Duodenal mucosa (tissue), 2 donors: Measurements from ENCODE around the gene BBOX1.
"Not testable (repeated sequence)": the region's sequence is repeated elsewhere in the genome, so short reads cannot be mapped to it uniquely, and the experiment has no call there.

ENCODE experiments used
- H3K27ac ChIP-seq: one replicate; pipeline ENCODE4 v1.7.0; 2013; ENCODE audit warnings: low read depth, low read length
- H3K27me3 ChIP-seq, 2 donors: one replicate each; pipeline ENCODE4 v1.7.0; 2013; ENCODE audit warnings: low read length in 2 of 2, control low read depth in 1 of 2; ENCODE audit not compliant: insufficient read depth in 2 of 2, control insufficient read depth in 1 of 2
- H3K36me3 ChIP-seq, 2 donors: one replicate each; pipeline ENCODE4 v1.7.0; 2013; ENCODE audit warnings: low read length in 2 of 2, control low read depth in 1 of 2; ENCODE audit not compliant: insufficient read depth in 2 of 2, control insufficient read depth in 1 of 2
- H3K4me1 ChIP-seq, 2 donors: one replicate each; pipeline ENCODE4 v1.7.0; 2013; ENCODE audit warnings: low read length in 2 of 2, control low read depth in 1 of 2; ENCODE audit not compliant: insufficient read depth in 2 of 2, control insufficient read depth in 1 of 2
- H3K4me3 ChIP-seq, 2 donors: one replicate each; pipeline ENCODE4 v1.7.0; 2013; ENCODE audit warnings: low read length in 2 of 2, low read depth in 1 of 2
- H3K9ac ChIP-seq, 2 donors: one replicate each; pipeline ENCODE4 v1.7.0; 2013; ENCODE audit warnings: low read length in 2 of 2, low read depth in 1 of 2
- H3K9me3 ChIP-seq, 2 donors: one replicate each; pipeline ENCODE4 v1.7.0; 2013; ENCODE audit warnings: low read length in 2 of 2, control low read depth in 1 of 2; ENCODE audit not compliant: control insufficient read depth in 1 of 2

BBOX1 gene

GRCh38 chr11:27119396-27119795, 78.8 kb downstream of the BBOX1 start:
- Histone ChIP-seq H3K9me3 (no peaks in the 10 kb centered on the region), H3K36me3 (no peaks in the 10 kb centered on the region), H3K27ac (no peak overlapping the region), H3K4me1 (no peaks in the 10 kb centered on the region), H3K4me3 (no peak overlapping the region), H3K27me3 (no peaks in the 10 kb centered on the region), H3K9ac (no peak overlapping the region)

GRCh38 chr11:27120211-27120610, 79.6 kb downstream of the BBOX1 start:
- no peak overlapping the region for H3K27ac ChIP-seq
- H3K4me1 ChIP-seq = no peaks in the 10 kb centered on the region
- H3K36me3 ChIP-seq = no peaks in the 10 kb centered on the region
- no peak overlapping the region for H3K9ac ChIP-seq
- H3K9me3 ChIP-seq = no peaks in the 10 kb centered on the region
- no peaks in the 10 kb centered on the region for H3K27me3 ChIP-seq
- H3K4me3 ChIP-seq = no peak overlapping the region

- no peaks in the 10 kb centered on the region for H3K4me1 ChIP-seq
- no peak overlapping the region for H3K27ac ChIP-seq
- H3K36me3 ChIP-seq = no peaks in the 10 kb centered on the region
- H3K4me3 ChIP-seq = no peak overlapping the region
- no peaks in the 10 kb centered on the region for H3K27me3 ChIP-seq
- no peak overlapping the region for H3K9ac ChIP-seq
- H3K9me3 ChIP-seq = no peaks in the 10 kb centered on the region
Observed at GRCh38 chr11:27122001-27122400, 81.4 kb downstream of the BBOX1 start.

- Histone ChIP-seq H3K4me1 (no peaks in the 10 kb centered on the region), H3K9me3 (no peaks in the 10 kb centered on the region), H3K27me3 (no peaks in the 10 kb centered on the region), H3K36me3 (no peaks in the 10 kb centered on the region), H3K27ac (no peak overlapping the region), H3K4me3 (no peak overlapping the region), H3K9ac (no peak overlapping the region)
Observed at GRCh38 chr11:27124514-27125264, 84.1 kb downstream of the BBOX1 start.

GRCh38 chr11:27129686-27130085, 89.1 kb downstream of the BBOX1 start:
- Histone ChIP-seq H3K4me1 (no peaks in the 10 kb centered on the region), H3K27ac (no peak overlapping the region), H3K9ac (no peak overlapping the region), H3K9me3 (no peaks in the 10 kb centered on the region), H3K36me3 (no peaks in the 10 kb centered on the region), H3K27me3 (no peaks in the 10 kb centered on the region), H3K4me3 (no peak overlapping the region)

- no peaks in the 10 kb centered on the region for H3K9me3 ChIP-seq
- no peaks in the 10 kb centered on the region for H3K27me3 ChIP-seq
- H3K4me1 ChIP-seq = no peaks in the 10 kb centered on the region
- no peak overlapping the region for H3K4me3 ChIP-seq
- H3K27ac ChIP-seq = no peak overlapping the region
- no peak overlapping the region for H3K9ac ChIP-seq
- H3K36me3 ChIP-seq = no peaks in the 10 kb centered on the region
Observed at GRCh38 chr11:27130806-27131205, 90.2 kb downstream of the BBOX1 start.

GRCh38 chr11:27135924-27136329, 95.3 kb downstream of the BBOX1 start:
- not testable (repeated sequence) for H3K27me3 ChIP-seq, H3K9me3 ChIP-seq, H3K9ac ChIP-seq, H3K4me1 ChIP-seq, H3K4me3 ChIP-seq, H3K36me3 ChIP-seq, H3K27ac ChIP-seq

GRCh38 chr11:27138716-27139115, 98.1 kb downstream of the BBOX1 start:
- no peak overlapping the region for H3K9ac ChIP-seq
- no peak overlapping the region for H3K4me3 ChIP-seq
- H3K27ac ChIP-seq = no peak overlapping the region
- no peaks in the 10 kb centered on the region for H3K36me3 ChIP-seq
- no peaks in the 10 kb centered on the region for H3K4me1 ChIP-seq
- no peaks in the 10 kb centered on the region for H3K27me3 ChIP-seq
- H3K9me3 ChIP-seq = no peaks in the 10 kb centered on the region

- Histone ChIP-seq H3K27ac (no peak overlapping the region), H3K36me3 (no peaks in the 10 kb centered on the region), H3K9me3 (no peaks in the 10 kb centered on the region), H3K4me3 (no peak overlapping the region), H3K4me1 (no peaks in the 10 kb centered on the region), H3K9ac (no peak overlapping the region), H3K27me3 (no peaks in the 10 kb centered on the region)
Observed at GRCh38 chr11:27139742-27140367, 99.2 kb downstream of the BBOX1 start.

GRCh38 chr11:27141576-27141975, 101.0 kb downstream of the BBOX1 start:
- Histone ChIP-seq H3K4me1 (no peaks in the 10 kb centered on the region), H3K27ac (no peak overlapping the region), H3K4me3 (no peak overlapping the region), H3K9ac (no peak overlapping the region), H3K27me3 (no peaks in the 10 kb centered on the region), H3K36me3 (no peaks in the 10 kb centered on the region), H3K9me3 (no peaks in the 10 kb centered on the region)
